ENCODE data around the gene RNU6-7.

Gene RNU6-7

GRCh38 chr14:32201816-32202490 lies at the start of gene RNU6-7:
Gene RNU6-7, plus strand, starts transcription at chr14:32202045.
- no peak within 1 kb of the TSS for H3K27ac ChIP-seq (ENCODE audit: low read length)
- peak within 1 kb of the TSS; percentile 79 for H3K4me3 ChIP-seq (ENCODE audit: low read length)
- H3K4me1 ChIP-seq (ENCODE audit: control insufficient read depth, low read depth, low read length), result peaks cover 8% of the 10 kb centered on the region
- no peaks in the 10 kb centered on the region for H3K36me3 ChIP-seq (ENCODE audit: control insufficient read depth, low read depth, low read length)
- peak within 1 kb of the TSS; percentile 82 for H3K9ac ChIP-seq (ENCODE audit: low read length)
- no peaks in the 10 kb centered on the region for H3K9me3 ChIP-seq (ENCODE audit: control insufficient read depth, low read depth, low read length)
- H3K27me3 ChIP-seq (ENCODE audit: control insufficient read depth, insufficient read depth, low read length), result peaks cover 22% of the 10 kb centered on the region

- Histone ChIP-seq H3K27me3 (ENCODE audit: control insufficient read depth, insufficient read depth, low read length) (no peaks in the 10 kb centered on the region), H3K9me3 (ENCODE audit: control insufficient read depth, low read depth, low read length) (peaks cover 9% of the 10 kb centered on the region), H3K4me3 (ENCODE audit: low read length) (no peak overlapping the region), H3K27ac (ENCODE audit: low read length) (no peak overlapping the region), H3K4me1 (ENCODE audit: control insufficient read depth, low read depth, low read length) (no peaks in the 10 kb centered on the region), H3K36me3 (ENCODE audit: control insufficient read depth, low read depth, low read length) (no peaks in the 10 kb centered on the region), H3K9ac (ENCODE audit: low read length) (no peak overlapping the region)
Measured at GRCh38 chr14:32166029-32166428, 35.8 kb upstream of the RNU6-7 start.

DNA sequence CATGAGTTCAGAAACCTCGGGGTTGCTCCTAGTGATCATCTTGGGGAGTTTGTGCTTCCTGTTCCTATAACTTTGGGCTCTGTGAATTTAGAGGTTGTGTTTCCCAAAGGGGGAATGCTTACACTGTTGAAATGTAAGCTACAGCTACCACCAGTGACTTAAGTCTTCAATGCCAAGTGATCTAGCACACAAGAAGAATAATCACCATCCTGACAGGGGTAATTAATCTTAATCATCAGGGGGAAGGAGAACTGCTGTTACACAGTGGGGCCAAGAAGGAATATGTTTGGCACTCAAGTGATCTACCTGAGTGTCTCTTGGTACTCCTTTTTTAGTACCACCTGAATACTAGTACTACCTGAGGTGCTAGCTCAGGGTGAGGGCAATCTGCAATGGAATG lies 34.9 kb upstream of the RNU6-7 start:
- Histone ChIP-seq H3K4me1 (ENCODE audit: control insufficient read depth, low read depth, low read length) (no peaks in the 10 kb centered on the region), H3K9ac (ENCODE audit: low read length) (no peak overlapping the region), H3K36me3 (ENCODE audit: control insufficient read depth, low read depth, low read length) (no peaks in the 10 kb centered on the region), H3K9me3 (ENCODE audit: control insufficient read depth, low read depth, low read length) (peaks cover 9% of the 10 kb centered on the region), H3K27ac (ENCODE audit: low read length) (no peak overlapping the region), H3K4me3 (ENCODE audit: low read length) (no peak overlapping the region), H3K27me3 (ENCODE audit: control insufficient read depth, insufficient read depth, low read length) (no peaks in the 10 kb centered on the region)

DNA sequence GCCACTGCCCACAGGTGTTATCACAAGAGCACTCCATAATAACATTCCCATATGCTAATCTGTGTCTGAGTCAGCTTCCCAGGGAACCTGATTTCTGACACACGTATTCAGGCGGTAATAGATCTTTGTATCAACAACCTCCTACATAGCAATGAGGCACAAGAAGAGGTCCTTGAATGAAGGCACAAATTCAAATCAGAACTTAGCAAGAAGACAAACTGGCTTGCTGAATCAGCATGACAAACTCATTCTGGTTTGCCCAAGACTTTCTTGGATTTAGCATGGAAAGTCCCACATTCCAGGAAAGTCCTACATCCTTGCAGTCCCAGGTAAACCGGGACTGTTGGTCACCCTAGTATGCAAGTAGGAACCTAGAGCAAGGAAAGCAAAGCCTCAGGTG lies 33.9 kb upstream of the RNU6-7 start:
- Histone ChIP-seq H3K27me3 (ENCODE audit: control insufficient read depth, insufficient read depth, low read length) (no peaks in the 10 kb centered on the region), H3K9me3 (ENCODE audit: control insufficient read depth, low read depth, low read length) (peaks cover 2% of the 10 kb centered on the region), H3K27ac (ENCODE audit: low read length) (no peak overlapping the region), H3K36me3 (ENCODE audit: control insufficient read depth, low read depth, low read length) (no peaks in the 10 kb centered on the region), H3K4me3 (ENCODE audit: low read length) (no peak overlapping the region), H3K9ac (ENCODE audit: low read length) (no peak overlapping the region), H3K4me1 (ENCODE audit: control insufficient read depth, low read depth, low read length) (no peaks in the 10 kb centered on the region)

DNA sequence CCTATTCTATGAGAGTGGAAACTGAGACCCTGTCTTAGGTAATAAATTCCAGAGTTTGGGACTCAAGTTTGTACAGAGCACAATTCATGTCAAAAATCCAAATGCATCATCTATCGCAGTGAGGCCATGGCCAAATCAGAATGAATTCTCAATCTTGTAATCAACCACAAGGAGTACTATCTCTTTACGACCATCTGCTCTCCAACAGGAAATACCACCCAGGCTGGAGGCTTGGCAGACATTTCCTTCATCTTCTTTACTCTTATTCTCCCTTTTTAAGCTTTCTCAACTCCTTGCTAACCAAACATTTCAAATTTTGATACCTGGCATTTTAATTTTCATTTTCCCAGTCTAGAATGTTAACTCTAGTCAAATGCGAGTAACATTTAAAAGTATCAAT lies 32.7 kb upstream of the RNU6-7 start:
- Histone ChIP-seq H3K27ac (ENCODE audit: low read length) (no peak overlapping the region), H3K27me3 (ENCODE audit: control insufficient read depth, insufficient read depth, low read length) (no peaks in the 10 kb centered on the region), H3K4me1 (ENCODE audit: control insufficient read depth, low read depth, low read length) (no peaks in the 10 kb centered on the region), H3K36me3 (ENCODE audit: control insufficient read depth, low read depth, low read length) (no peaks in the 10 kb centered on the region), H3K9me3 (ENCODE audit: control insufficient read depth, low read depth, low read length) (no peaks in the 10 kb centered on the region), H3K9ac (ENCODE audit: low read length) (no peak overlapping the region), H3K4me3 (ENCODE audit: low read length) (no peak overlapping the region)

DNA sequence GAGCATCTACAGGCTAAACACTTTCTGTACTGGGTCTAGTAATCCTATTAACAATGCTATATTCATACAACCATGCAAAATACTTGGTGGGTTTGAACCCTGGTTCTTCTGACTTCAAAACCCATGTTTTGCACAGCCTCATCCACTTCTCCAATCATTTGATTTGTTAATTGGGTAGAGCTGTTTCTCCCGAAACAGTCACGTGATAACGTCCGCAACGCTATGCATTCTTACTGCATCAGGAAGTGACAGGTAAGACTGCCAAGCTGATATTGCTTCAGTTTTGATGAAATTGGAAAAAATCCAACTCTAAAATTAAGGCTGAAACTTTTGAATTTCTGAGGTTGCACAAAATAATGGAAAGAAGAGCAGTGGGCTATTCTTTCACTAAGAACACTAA lies 30.4 kb upstream of the RNU6-7 start:
- no peak overlapping the region for H3K9ac ChIP-seq (ENCODE audit: low read length)

DNA sequence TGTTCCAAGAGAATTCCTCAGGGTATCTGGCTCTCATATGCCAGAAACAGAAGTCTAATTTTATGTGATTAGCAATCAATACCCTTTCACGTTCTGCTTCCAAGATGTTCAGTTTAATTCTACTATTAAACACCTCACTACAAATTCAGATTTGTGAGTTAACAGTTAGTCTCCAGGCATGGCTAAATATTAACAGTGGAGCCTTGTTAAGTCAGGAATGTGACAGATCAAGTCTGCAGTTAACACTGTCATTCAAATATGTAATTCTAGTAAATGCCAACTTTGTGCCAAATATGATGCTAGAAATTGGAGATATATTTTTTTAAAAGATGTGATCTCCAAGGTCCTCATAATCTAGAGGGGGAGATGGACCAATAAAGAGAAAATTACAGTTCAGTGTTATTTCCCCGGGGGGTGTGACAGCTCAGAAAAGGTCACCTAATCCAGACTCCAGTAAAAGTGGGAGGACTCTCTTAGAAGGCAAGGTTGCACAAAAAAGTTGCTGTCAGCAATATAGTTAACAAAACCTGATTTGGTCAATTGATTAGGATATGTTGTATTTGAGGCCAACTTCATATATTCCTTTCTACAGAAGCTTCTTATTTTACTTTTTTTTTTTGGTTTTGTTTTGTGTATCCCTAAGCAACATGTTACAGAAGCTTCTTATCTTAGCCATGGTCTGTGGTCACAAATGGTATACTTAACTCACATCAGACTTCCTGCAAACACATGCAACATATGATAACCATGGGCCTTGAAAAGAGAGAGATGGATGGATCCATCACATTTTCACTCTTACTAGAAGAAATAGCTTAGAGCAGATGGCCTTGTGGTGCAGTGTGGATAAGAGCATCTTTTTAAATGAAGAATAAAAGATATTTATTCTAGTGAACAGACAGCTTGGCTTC lies 18.4 kb upstream of the RNU6-7 start:
- no peaks in the 10 kb centered on the region for H3K36me3 ChIP-seq (ENCODE audit: control insufficient read depth, low read depth, low read length)
- H3K9ac ChIP-seq (ENCODE audit: low read length), result no peak overlapping the region
- peaks cover 7% of the 10 kb centered on the region for H3K9me3 ChIP-seq (ENCODE audit: control insufficient read depth, low read depth, low read length)
- no peak overlapping the region for H3K4me3 ChIP-seq (ENCODE audit: low read length)
- H3K27ac ChIP-seq (ENCODE audit: low read length), result no peak overlapping the region
- H3K4me1 ChIP-seq (ENCODE audit: control insufficient read depth, low read depth, low read length), result no peaks in the 10 kb centered on the region
- no peaks in the 10 kb centered on the region for H3K27me3 ChIP-seq (ENCODE audit: control insufficient read depth, insufficient read depth, low read length)

More for the DNA sequence above, 30.4 kb upstream of the RNU6-7 start:
- Histone ChIP-seq H3K27me3 (ENCODE audit: control insufficient read depth, insufficient read depth, low read length) (no peaks in the 10 kb centered on the region), H3K27ac (ENCODE audit: low read length) (no peak overlapping the region), H3K4me1 (ENCODE audit: control insufficient read depth, low read depth, low read length) (no peaks in the 10 kb centered on the region), H3K36me3 (ENCODE audit: control insufficient read depth, low read depth, low read length) (no peaks in the 10 kb centered on the region), H3K4me3 (ENCODE audit: low read length) (no peak overlapping the region), H3K9me3 (ENCODE audit: control insufficient read depth, low read depth, low read length) (no peaks in the 10 kb centered on the region)

GRCh38 chr14:32185097-32185496 lies 16.7 kb upstream of the RNU6-7 start:
- no peak overlapping the region for H3K4me3 ChIP-seq (ENCODE audit: low read length)
- H3K9me3 ChIP-seq (ENCODE audit: control insufficient read depth, low read depth, low read length), result peaks cover 7% of the 10 kb centered on the region
- H3K4me1 ChIP-seq (ENCODE audit: control insufficient read depth, low read depth, low read length), result no peaks in the 10 kb centered on the region
- H3K27ac ChIP-seq (ENCODE audit: low read length), result no peak overlapping the region
- no peak overlapping the region for H3K9ac ChIP-seq (ENCODE audit: low read length)
- no peaks in the 10 kb centered on the region for H3K27me3 ChIP-seq (ENCODE audit: control insufficient read depth, insufficient read depth, low read length)
- H3K36me3 ChIP-seq (ENCODE audit: control insufficient read depth, low read depth, low read length), result no peaks in the 10 kb centered on the region

GRCh38 chr14:32186248-32186647 lies 15.6 kb upstream of the RNU6-7 start:
- no peaks in the 10 kb centered on the region for H3K27me3 ChIP-seq (ENCODE audit: control insufficient read depth, insufficient read depth, low read length)
- H3K4me1 ChIP-seq (ENCODE audit: control insufficient read depth, low read depth, low read length), result no peaks in the 10 kb centered on the region
- no peak overlapping the region for H3K27ac ChIP-seq (ENCODE audit: low read length)
- no peak overlapping the region for H3K4me3 ChIP-seq (ENCODE audit: low read length)
- H3K9me3 ChIP-seq (ENCODE audit: control insufficient read depth, low read depth, low read length), result peaks cover 3% of the 10 kb centered on the region
- no peaks in the 10 kb centered on the region for H3K36me3 ChIP-seq (ENCODE audit: control insufficient read depth, low read depth, low read length)
- no peak overlapping the region for H3K9ac ChIP-seq (ENCODE audit: low read length)

DNA sequence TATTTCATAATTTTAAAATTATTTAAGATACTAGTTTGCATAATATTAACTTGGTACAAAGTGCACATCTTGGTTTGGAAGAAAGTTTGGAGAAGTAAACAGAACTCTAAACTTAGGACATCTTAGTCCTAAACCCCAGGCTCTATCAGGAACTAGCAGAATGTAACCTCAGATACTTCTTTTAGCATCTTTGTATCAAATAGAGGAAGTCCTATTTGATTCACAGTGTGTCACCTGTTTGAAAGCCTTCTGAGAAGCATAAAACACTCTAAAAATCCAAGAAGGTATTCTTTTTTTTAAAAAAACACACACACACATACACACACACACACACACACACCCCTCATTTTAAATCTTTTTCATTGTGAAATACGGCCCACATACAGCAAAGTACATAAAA lies 12.0 kb upstream of the RNU6-7 start:
- Histone ChIP-seq H3K4me1 (ENCODE audit: control insufficient read depth, low read depth, low read length) (no peaks in the 10 kb centered on the region), H3K4me3 (ENCODE audit: low read length) (no peak overlapping the region), H3K36me3 (ENCODE audit: control insufficient read depth, low read depth, low read length) (no peaks in the 10 kb centered on the region), H3K27ac (ENCODE audit: low read length) (no peak overlapping the region), H3K9ac (ENCODE audit: low read length) (no peak overlapping the region), H3K27me3 (ENCODE audit: control insufficient read depth, insufficient read depth, low read length) (no peaks in the 10 kb centered on the region), H3K9me3 (ENCODE audit: control insufficient read depth, low read depth, low read length) (peaks cover 3% of the 10 kb centered on the region)

DNA sequence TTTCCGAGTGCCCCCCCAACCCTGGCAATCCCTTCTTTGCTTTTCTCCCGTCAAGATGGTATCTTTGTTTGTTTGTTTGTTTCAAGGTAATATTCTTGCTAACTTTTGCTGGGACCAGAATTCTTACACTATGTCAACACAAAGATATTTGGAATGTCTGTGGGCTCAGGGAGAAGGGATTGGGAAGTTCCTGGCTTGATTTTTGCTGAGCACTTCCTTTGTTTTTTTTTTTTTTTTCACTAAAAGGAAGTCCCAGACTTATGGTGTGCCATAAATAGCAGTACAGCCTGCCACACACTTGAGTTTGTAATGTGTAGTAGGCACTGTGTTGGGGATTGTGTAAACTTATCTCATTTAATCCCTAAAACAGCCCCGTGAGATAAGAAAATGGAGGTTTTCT lies 11.2 kb upstream of the RNU6-7 start:
- Histone ChIP-seq H3K4me1 (ENCODE audit: control insufficient read depth, low read depth, low read length) (no peaks in the 10 kb centered on the region), H3K9ac (ENCODE audit: low read length) (no peak overlapping the region)

More for the DNA sequence above, 11.2 kb upstream of the RNU6-7 start:
- Histone ChIP-seq H3K27ac (ENCODE audit: low read length) (no peak overlapping the region), H3K27me3 (ENCODE audit: control insufficient read depth, insufficient read depth, low read length) (no peaks in the 10 kb centered on the region), H3K4me3 (ENCODE audit: low read length) (no peak overlapping the region), H3K36me3 (ENCODE audit: control insufficient read depth, low read depth, low read length) (no peaks in the 10 kb centered on the region), H3K9me3 (ENCODE audit: control insufficient read depth, low read depth, low read length) (peaks cover under 1% of the 10 kb centered on the region)
